K562 (cell line): ENCODE results near the gene PTBP3. TPM values are rescaled to one million over a fixed set of nuclear protein-coding genes. Genes with fewer than 3 reads are reported as not detected.
A peak's percentile ranks its signal among the peaks of the same experiment; 100 is the strongest.

Source experiments
- CEBPZ ChIP-seq: fragments of 150-350 bp; IDR thresholded peaks from 2 replicates; pipeline ENCODE4 v1.6.1; 2014; ENCODE audit warnings: low read depth, mild to moderate bottlenecking, low read length, borderline replicate concordance
- MED1 ChIP-seq: sonication (generic); formaldehyde crosslinking; IDR thresholded peaks from 2 replicates; pipeline ENCODE4 v1.8.1; 2023; ENCODE audit warnings: missing genetic modification reagents, borderline replicate concordance
- MYBL2 ChIP-seq, 2 experiments: fragments of 450-650 bp in 1 of 2; sonication (generic) in 1 of 2; formaldehyde crosslinking in 1 of 2; IDR thresholded peaks; 2 replicates each; pipeline versions ENCODE4 v1.6.1 to v1.8.1; 2017 to 2022; ENCODE audit warnings: borderline replicate concordance in 1 of 2, inconsistent platforms in 1 of 2, low read depth in 1 of 2, mild to moderate bottlenecking in 1 of 2, missing genetic modification reagents in 1 of 2, moderate library complexity in 1 of 2
- RREB1 ChIP-seq: fragments of 250-450 bp; sonication (Bioruptor Pico); IDR thresholded peaks from 2 replicates; pipeline ENCODE4 v1.4.0; 2020
- SFPQ ChIP-seq: fragments of 200-400 bp; formaldehyde crosslinking; IDR thresholded peaks from 2 replicates; pipeline ENCODE4 v1.6.1; 2017; ENCODE audit warnings: mild to moderate bottlenecking, low read depth, low read length, moderate library complexity
- ZBED1 ChIP-seq: IDR thresholded peaks from 2 replicates; pipeline ENCODE4 v1.6.1; 2014
- ZNF696 ChIP-seq: fragments of 250-450 bp; sonication (Bioruptor Pico); conservative IDR thresholded peaks from 2 replicates; pipeline ENCODE4 v1.4.0; 2020; ENCODE audit warnings: mild to moderate bottlenecking, moderate library complexity
- polyA plus RNA-seq, 8 experiments: library from polyadenylated mRNA; depleted of rRNA in 4 of 8; stranded (reverse) in 5 of 8; unstranded in 3 of 8; fragments of >200 nt; fragmentation: Nextera tagmentation in 2 of 8; fragmentation: Illumina TruSeq in 1 of 8; extraction: Ambion mirVana in 2 of 8; extraction: Trizol in 1 of 8; gene quantifications; 2 replicates each; pipeline versions ENCODE4 v1.2.1 to v1.2.3, GENCODE V29; 2011 to 2014; ENCODE audit warnings: inconsistent platforms in 1 of 8, missing spikeins in 1 of 8
- total RNA-seq, 7 experiments: library from RNA; depleted of rRNA in 6 of 7; stranded (reverse); fragments of >200 nt in 6 of 7; fragmentation: Illumina TruSeq in 2 of 7; extraction: Trizol in 2 of 7; gene quantifications; 2 replicates each; pipeline versions ENCODE4 v1.2.1 to v1.2.3, GENCODE V29; 2011 to 2021; ENCODE audit warnings: low replicate concordance in 1 of 7

Gene PTBP3
- total and polyA plus RNA-seq, 9 of the 15 experiments (the other 6 are each of a cell fraction or from before 2014, with no cell fraction given), result 22.4 to 132 (median 68.0) TPM

GRCh38 chr9:112173489-112174221 is 159.8 kb downstream of the PTBP3 start (continued):
- TF ChIP-seq RREB1 (CRISPR knock-in tag), result no peak
- no peak for TF ChIP-seq ZNF696 (CRISPR knock-in tag)
- no peak for TF ChIP-seq MED1 (CRISPR knock-in tag)
- no peak for TF ChIP-seq SFPQ
- TF ChIP-seq ZBED1, result peak; percentile 54; the same call in 1 of the 2 replicates
- no peak for TF ChIP-seq MYBL2 (IDR thresholded peaks at IDR 0.05; ENCODE audit: low read depth)
- TF ChIP-seq MYBL2 (CRISPR knock-in tag; IDR thresholded peaks at IDR 0.05; ENCODE audit: borderline replicate concordance), result no peak
- TF ChIP-seq CEBPZ, result no peak
